Measurements from ENCODE around the gene CPNE1.

GRCh38 chr20:35579196-35579595 is 85.5 kb downstream of the CPNE1 start:
- TF ChIP-seq POLR2A (IDR thresholded peaks at IDR 0.05) (no peak), CTCF (IDR thresholded peaks at IDR 0.05) (no peak), POLR2AphosphoS5 (IDR thresholded peaks at IDR 0.05) (no peak)

All from upper lobe of left lung (tissue), 4 donors.